BLaER1 treated with 17β-estradiol and CSF1 and Interleukin-3, amounts not matched to agents 10 nM and 100 nM (cell line): Measurements from ENCODE around the gene NBEAL1.
"Not testable (repeated sequence)": the region's sequence is repeated elsewhere in the genome, so short reads cannot be mapped to it uniquely, and the experiment has no call there.

ENCODE experiments used
- H3K27ac ChIP-seq, 11 experiments: shearing (Covaris generic); formaldehyde crosslinking; 2 replicates each; pipeline ENCODE4 v1.8.1; 2022
- H3K27me3 ChIP-seq, 11 experiments: shearing (Covaris generic); formaldehyde crosslinking; 2 replicates each; pipeline ENCODE4 v1.8.1; 2022
- H3K36me3 ChIP-seq, 11 experiments: shearing (Covaris generic); formaldehyde crosslinking; 2 replicates each; pipeline ENCODE4 v1.8.1; 2022
- H3K4me1 ChIP-seq, 10 experiments: shearing (Covaris generic); formaldehyde crosslinking; 2 replicates each; pipeline ENCODE4 v1.8.1; 2022
- H3K4me2 ChIP-seq, 11 experiments: shearing (Covaris generic); formaldehyde crosslinking; 2 replicates each; pipeline ENCODE4 v1.8.1; 2022
- H3K4me3 ChIP-seq, 10 experiments: shearing (Covaris generic); formaldehyde crosslinking; 2 replicates each; pipeline ENCODE4 v1.8.1; 2022
- H3K9ac ChIP-seq, 11 experiments: shearing (Covaris generic); formaldehyde crosslinking; 2 replicates each; pipeline ENCODE4 v1.8.1; 2022
- H3K9me3 ChIP-seq, 11 experiments: shearing (Covaris generic); formaldehyde crosslinking; replicated peaks in 1 of 11; 2 replicates each; pipeline ENCODE4 v1.8.1; 2022
- H4K20me1 ChIP-seq, 11 experiments: shearing (Covaris generic); formaldehyde crosslinking; 2 replicates each; pipeline ENCODE4 v1.8.1; 2022
- Cebpa-rat ChIP-seq, 11 experiments: shearing (Covaris generic); IDR thresholded peaks; 2 replicates each; pipeline ENCODE4 v1.8.1; 2022

Gene NBEAL1

GRCh38 chr2:203238704-203239526, 224.2 kb downstream of the NBEAL1 start, which contains the start of gene CYP20A1:
Gene CYP20A1, plus strand, starts transcription at chr2:203239018. Its CDS starts 45 bp downstream, at chr2:203239063.
- Histone ChIP-seq H3K9me3 (no peaks in the 10 kb centered on the region), H3K4me3 (peak within 1 kb of the TSS; percentile 74 to 95 (median 79)), H3K27me3 (no peaks in the 10 kb centered on the region), H3K4me1 (peaks cover 13 to 30% (median 23%) of the 10 kb centered on the region in 10 experiments), H3K36me3 (peaks cover 17 to 29% (median 24%) of the 10 kb centered on the region in 11 experiments), H3K27ac (peak within 1 kb of the TSS; percentile 80 to 96 (median 92)), H3K4me2 (peak within 1 kb of the TSS; percentile 73 to 97 (median 88)), H3K9ac (peak within 1 kb of the TSS; percentile 83 to 94 (median 90)), H4K20me1 (peaks cover 0 to 34% (median 7%) of the 10 kb centered on the region in 11 experiments; a peak in 12 of 22 replicates)
- no peak for TF ChIP-seq Cebpa-rat (IDR thresholded peaks at IDR 0.05)

GRCh38 chr2:203240491-203240890, 225.8 kb downstream of the NBEAL1 start:
- Histone ChIP-seq H3K36me3 (peaks cover 25 to 43% (median 32%) of the 10 kb centered on the region in 11 experiments), H4K20me1 (peaks cover 0 to 43% (median 9%) of the 10 kb centered on the region in 11 experiments; a peak in 12 of 22 replicates), H3K27me3 (no peaks in the 10 kb centered on the region), H3K4me2 (peak overlapping the region; percentile 73 to 97 (median 88)), H3K9me3 (no peaks in the 10 kb centered on the region), H3K9ac (peak overlapping the region in 5 of 11 experiments; percentile 83 to 94 (median 92); a peak in 5 of 22 replicates), H3K4me3 (peak overlapping the region in 9 of 10 experiments; percentile 74 to 95 (median 77); a peak in 14 of 20 replicates), H3K27ac (peak overlapping the region in 1 of 11 experiments; percentile 94; a peak in 1 of 22 replicates), H3K4me1 (peaks cover 13 to 30% (median 22%) of the 10 kb centered on the region in 10 experiments)
- TF ChIP-seq Cebpa-rat (IDR thresholded peaks at IDR 0.05), result no peak

GRCh38 chr2:203242518-203242917, 227.8 kb downstream of the NBEAL1 start:
- Histone ChIP-seq H3K9ac (no peak overlapping the region), H3K4me1 (peaks cover 14 to 38% (median 21%) of the 10 kb centered on the region in 10 experiments), H3K36me3 (peaks cover 44 to 64% (median 51%) of the 10 kb centered on the region in 11 experiments), H4K20me1 (peaks cover 0 to 59% (median 15%) of the 10 kb centered on the region in 11 experiments; a peak in 12 of 22 replicates), H3K4me2 (no peak overlapping the region), H3K27ac (no peak overlapping the region), H3K4me3 (no peak overlapping the region), H3K9me3 (no peaks in the 10 kb centered on the region), H3K27me3 (no peaks in the 10 kb centered on the region)
- no peak for TF ChIP-seq Cebpa-rat (IDR thresholded peaks at IDR 0.05)

GRCh38 chr2:203246646-203247045, 232.0 kb downstream of the NBEAL1 start:
- Histone ChIP-seq H4K20me1 (peaks cover 0 to 53% (median 7%) of the 10 kb centered on the region in 11 experiments; a peak in 11 of 22 replicates), H3K4me3 (no peak overlapping the region), H3K4me1 (peaks cover 0 to 11% (median 3%) of the 10 kb centered on the region in 10 experiments; a peak in 5 of 20 replicates), H3K9ac (no peak overlapping the region), H3K27me3 (no peaks in the 10 kb centered on the region), H3K4me2 (no peak overlapping the region), H3K36me3 (peaks cover 71 to 99% (median 82%) of the 10 kb centered on the region in 11 experiments), H3K27ac (no peak overlapping the region), H3K9me3 (no peaks in the 10 kb centered on the region)
- TF ChIP-seq Cebpa-rat (IDR thresholded peaks at IDR 0.05), result no peak

- H3K4me1 ChIP-seq, result no peaks in the 10 kb centered on the region
- no peak overlapping the region for H3K9ac ChIP-seq
- no peaks in the 10 kb centered on the region for H3K27me3 ChIP-seq
- no peak for TF ChIP-seq Cebpa-rat (IDR thresholded peaks at IDR 0.05)
- peaks cover 75 to 100% (median 92%) of the 10 kb centered on the region in 11 experiments for H3K36me3 ChIP-seq
- peaks cover 8 to 17% (median 14%) of the 10 kb centered on the region in 11 experiments; a peak in 19 of 22 replicates for H3K9me3 ChIP-seq
- no peak overlapping the region for H3K4me2 ChIP-seq
- no peak overlapping the region; a peak in 1 of 20 replicates for H3K4me3 ChIP-seq
- no peak overlapping the region for H3K27ac ChIP-seq
- H4K20me1 ChIP-seq, result peaks cover 0 to 17% (median 3%) of the 10 kb centered on the region in 11 experiments; a peak in 7 of 22 replicates
These were observed 238.1 kb downstream of the NBEAL1 start for GRCh38 chr2:203252818-203253217.

GRCh38 chr2:203253422-203254095, 238.9 kb downstream of the NBEAL1 start:
- H3K27me3 ChIP-seq, H3K4me3 ChIP-seq, H3K9ac ChIP-seq, H3K4me2 ChIP-seq, H3K27ac ChIP-seq, H3K4me1 ChIP-seq: not testable (repeated sequence)
- H4K20me1 ChIP-seq, result peaks cover 0 to 20% (median 1%) of the 10 kb centered on the region in 11 experiments; a peak in 8 of 22 replicates
- H3K9me3 ChIP-seq, result peaks cover 8 to 17% (median 14%) of the 10 kb centered on the region in 11 experiments; a peak in 19 of 22 replicates
- peaks cover 71 to 100% (median 92%) of the 10 kb centered on the region in 11 experiments for H3K36me3 ChIP-seq

GRCh38 chr2:203261326-203262159, 246.9 kb downstream of the NBEAL1 start:
- H4K20me1 ChIP-seq, result peaks cover 0 to 25% (median 4%) of the 10 kb centered on the region in 11 experiments; a peak in 6 of 22 replicates
- H3K9me3 ChIP-seq, result no peaks in the 10 kb centered on the region
- no peak overlapping the region for H3K4me2 ChIP-seq
- no peaks in the 10 kb centered on the region for H3K4me1 ChIP-seq
- no peaks in the 10 kb centered on the region for H3K27me3 ChIP-seq
- no peak overlapping the region for H3K9ac ChIP-seq
- H3K36me3 ChIP-seq, result peaks cover 55 to 95% (median 79%) of the 10 kb centered on the region in 11 experiments
- TF ChIP-seq Cebpa-rat (IDR thresholded peaks at IDR 0.05), result no peak
- no peak overlapping the region for H3K4me3 ChIP-seq
- H3K27ac ChIP-seq, result no peak overlapping the region
